A673 (cell line): ENCODE data around the gene LCN10.

Source experiments
- CTCF ChIP-seq: fragments of 300-800, 200-600 bp; sonication (generic); conservative IDR thresholded peaks from 2 replicates; pipeline ENCODE4 v1.5.1; 2017; ENCODE audit warnings: low read depth, mild to moderate bottlenecking, antibody characterized with exemption, low read length, moderate library complexity, mixed read lengths
- EZH2 ChIP-seq: fragments of 200-600 bp; sonication (generic); IDR thresholded peaks from 2 replicates; pipeline ENCODE4 v1.6.1; 2017; ENCODE audit warnings: borderline replicate concordance, low read depth, mild to moderate bottlenecking, mixed read lengths, antibody characterized with exemption, low read length; ENCODE audit not compliant: poor library complexity, severe bottlenecking

DNA sequence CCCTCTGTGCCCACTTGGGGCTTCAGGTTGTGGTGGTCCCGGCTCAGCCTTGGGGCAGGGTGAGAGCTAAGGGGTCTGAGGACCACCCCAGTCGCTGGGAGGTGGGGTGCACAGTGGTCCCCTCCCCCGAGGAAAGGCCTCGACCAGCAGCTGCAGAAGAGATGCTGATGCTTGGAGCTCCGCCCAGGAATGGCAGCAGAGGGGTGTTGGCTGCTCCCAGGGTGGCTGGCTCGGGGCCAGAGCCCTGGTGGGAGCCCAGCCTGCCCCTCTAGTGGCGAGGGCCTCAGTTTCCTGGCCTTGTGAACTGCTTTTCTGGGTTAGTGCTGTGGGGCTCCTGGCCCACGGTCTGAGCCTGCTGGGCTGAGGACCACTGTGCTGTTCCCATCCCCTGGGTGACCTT lies 29.2 kb downstream of the LCN10 start:
- TF ChIP-seq CTCF (no peak), EZH2 (no peak)
